Umbilical cord (tissue), 2 donors: ENCODE measurements around the gene CLTB. TPM values are rescaled to one million over a fixed set of nuclear protein-coding genes. Genes with fewer than 3 reads are reported as not detected.

Experiments used
- DNase-seq: peaks from one replicate; pipeline ENCODE4 v3.0.0-alpha.2; 2015; ENCODE audit warnings: low spot score
- total RNA-seq: library from RNA; depleted of rRNA; stranded (reverse); fragments of >200 nt; gene quantifications from one replicate; pipeline ENCODE4 v1.2.3, GENCODE V29; 2014; ENCODE audit warnings: low replicate concordance; ENCODE audit not compliant: insufficient read depth

The CLTB gene
- total RNA-seq, 1 donor from 2014 or later, result 108 TPM

GRCh38 chr5:176405656-176406435, 10.5 kb downstream of the CLTB start:
- no peak for DNase-seq

GRCh38 chr5:176401281-176402205, 14.8 kb downstream of the CLTB start:
- DNase-seq, result no peak

- DNase-seq, result no peak
Measured at GRCh38 chr5:176400382-176401156, 15.8 kb downstream of the CLTB start.

- no peak for DNase-seq
Measured at GRCh38 chr5:176397736-176398420, 18.5 kb downstream of the CLTB start.

- peak; percentile 89 for DNase-seq
Measured at GRCh38 chr5:176396330-176396729, 20.0 kb downstream of the CLTB start.

- DNase-seq, result peak; percentile 89
Measured at GRCh38 chr5:176394881-176395675, 21.3 kb downstream of the CLTB start.

GRCh38 chr5:176394096-176394495, 22.2 kb downstream of the CLTB start:
- DNase-seq, result no peak

GRCh38 chr5:176392526-176392925, 23.8 kb downstream of the CLTB start:
- DNase-seq, result no peak

- DNase-seq, result no peak
Measured at GRCh38 chr5:176391999-176392398, 24.3 kb downstream of the CLTB start.

- DNase-seq, result no peak
Measured at GRCh38 chr5:176391479-176391878, 24.9 kb downstream of the CLTB start.

- DNase-seq, result no peak
Measured at GRCh38 chr5:176389135-176390123, 26.9 kb downstream of the CLTB start.

GRCh38 chr5:176388444-176389134, 27.8 kb downstream of the CLTB start, which contains the start of the genes HIGD2A and NOP16:
HIGD2A (plus strand) TSS chr5:176388751; CDS start chr5:176388820, 69 bp downstream.
NOP16 (minus strand) TSS chr5:176388598; CDS start chr5:176388539, 59 bp downstream.
- DNase-seq, result peak; percentile 100

GRCh38 chr5:176388003-176388443, 28.3 kb downstream of the CLTB start:
- DNase-seq, result no peak

- no peak for DNase-seq
Measured at GRCh38 chr5:176387384-176387925, 28.9 kb downstream of the CLTB start.

- no peak for DNase-seq
Measured at GRCh38 chr5:176386491-176386890, 29.8 kb downstream of the CLTB start.

- DNase-seq, result no peak
Measured at GRCh38 chr5:176384991-176385390, 31.3 kb downstream of the CLTB start.

GRCh38 chr5:176384366-176384930, 31.9 kb downstream of the CLTB start:
- DNase-seq, result no peak

- no peak for DNase-seq
Measured at GRCh38 chr5:176383961-176384360, 32.4 kb downstream of the CLTB start.
